CD4-positive, alpha-beta T cell treated with Interleukin-17A for 1 hour (primary cell): ENCODE results near the gene FNDC3B.

ENCODE experiments used
- DNase-seq: peaks from one replicate; pipeline ENCODE4 v3.0.0-alpha.2; 2020

FNDC3B gene

DNA sequence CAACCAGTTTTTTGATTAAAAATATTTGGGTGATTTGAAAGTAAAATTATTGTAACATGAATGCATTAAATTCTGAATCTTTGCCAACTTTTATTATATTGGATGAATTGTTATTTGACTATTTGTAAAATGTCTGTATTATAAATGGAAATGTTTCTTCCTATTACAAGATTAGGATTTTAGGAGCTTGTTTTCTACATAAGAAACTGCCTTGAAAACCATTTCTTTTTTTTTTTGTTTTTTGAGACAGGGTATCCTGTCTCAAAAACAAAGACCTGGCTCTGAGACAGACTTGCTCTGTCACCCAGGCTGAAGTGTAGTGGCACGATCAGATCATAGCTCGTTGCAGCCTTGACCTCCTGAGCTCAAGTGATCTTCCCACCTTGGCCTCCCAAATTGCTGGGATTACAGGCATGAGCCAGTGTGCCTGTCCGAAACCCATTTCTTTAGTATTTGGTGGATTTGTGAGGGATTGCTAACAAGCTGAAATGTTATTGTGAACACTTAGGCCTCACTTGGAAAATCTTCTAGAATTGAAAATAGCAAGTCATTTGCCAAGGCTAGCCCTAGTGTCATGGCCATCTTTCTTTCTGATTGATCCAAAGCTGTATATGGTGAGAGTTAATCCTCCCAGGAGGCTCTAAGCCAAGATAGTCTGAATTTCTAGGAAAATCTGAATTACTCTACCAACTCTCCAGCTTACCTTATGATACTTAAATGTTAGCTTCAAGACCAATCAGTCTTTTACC, 100.3 kb downstream of the FNDC3B start:
- DNase-seq = no peak

DNA sequence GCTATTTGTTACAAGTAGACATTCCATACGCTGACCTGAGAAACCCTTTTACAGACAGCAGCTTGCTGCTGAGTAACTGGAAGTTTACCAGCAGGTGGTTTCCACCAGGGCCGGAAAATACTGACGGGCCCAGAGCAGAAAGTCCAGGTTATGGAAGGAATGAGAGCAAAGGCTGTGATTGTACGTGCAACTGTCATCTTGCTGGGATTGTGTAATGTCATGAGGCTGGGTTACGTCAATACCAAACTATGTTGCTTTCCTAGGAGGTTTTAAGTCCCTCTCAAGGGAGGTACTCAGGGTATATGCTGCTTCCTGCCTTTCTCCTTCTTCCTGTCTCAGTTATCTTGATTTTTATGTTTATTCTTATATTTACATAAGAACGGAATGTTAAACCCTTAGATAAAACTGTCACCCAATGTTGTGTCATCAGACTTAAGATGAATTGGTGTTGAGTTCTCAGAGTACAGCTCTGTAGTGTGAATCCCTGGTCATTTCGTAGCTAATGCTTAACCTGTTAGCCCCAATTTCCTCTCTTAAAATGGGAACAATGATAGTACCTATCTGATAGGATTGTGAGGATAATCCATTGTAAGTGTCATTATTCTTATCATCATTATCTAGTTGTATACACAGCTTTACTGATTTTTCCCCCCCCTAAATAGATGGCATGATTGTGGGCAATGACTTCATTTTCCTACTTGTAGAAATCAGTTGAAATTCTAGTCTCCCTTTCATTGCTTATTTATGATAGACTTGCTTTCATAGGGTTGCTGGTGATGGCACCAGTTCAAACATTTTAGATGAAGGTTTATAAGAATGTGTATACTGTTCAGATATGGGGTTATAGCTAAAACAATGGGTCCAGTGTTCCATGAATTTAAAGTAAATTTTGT, 101.4 kb downstream of the FNDC3B start:
- DNase-seq = no peak

DNA sequence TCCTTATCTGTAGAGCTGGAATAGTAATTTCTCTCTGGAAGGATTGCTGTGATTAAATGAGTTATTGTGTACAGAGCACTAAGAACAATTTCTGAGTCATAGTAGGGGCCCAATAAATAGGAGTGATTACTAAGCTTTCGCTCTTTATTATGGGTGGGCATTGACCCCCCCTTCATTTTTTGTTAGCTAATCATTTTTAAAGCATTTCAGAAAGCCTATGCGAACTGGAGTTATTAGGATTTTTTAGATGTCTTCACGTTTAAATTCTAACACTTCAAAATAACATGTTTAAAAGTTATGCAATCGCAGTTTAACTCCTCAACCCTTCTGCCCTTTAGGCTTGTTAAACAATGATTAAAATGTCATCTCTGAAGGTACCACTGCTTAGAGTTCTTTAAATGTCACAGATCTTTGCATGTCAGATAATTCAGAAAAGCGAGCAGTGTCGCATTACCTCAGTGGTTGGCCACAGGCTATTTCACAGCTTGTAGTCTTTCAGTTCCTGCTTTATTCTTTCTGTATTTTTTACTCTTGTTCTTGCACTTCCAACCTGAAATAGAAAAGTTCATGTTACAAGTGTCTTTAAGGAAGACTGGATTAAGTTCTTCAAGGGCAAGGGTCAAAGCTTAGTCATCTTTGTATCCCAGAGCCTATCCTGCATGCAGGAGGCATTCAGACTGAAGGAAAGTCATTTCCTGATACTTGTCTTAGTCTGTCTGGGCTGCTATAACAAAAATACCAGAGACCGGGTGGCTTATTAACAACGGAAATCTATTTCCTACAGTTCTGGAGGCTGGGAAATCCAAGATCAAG, 102.9 kb downstream of the FNDC3B start:
- DNase-seq = no peak

DNA sequence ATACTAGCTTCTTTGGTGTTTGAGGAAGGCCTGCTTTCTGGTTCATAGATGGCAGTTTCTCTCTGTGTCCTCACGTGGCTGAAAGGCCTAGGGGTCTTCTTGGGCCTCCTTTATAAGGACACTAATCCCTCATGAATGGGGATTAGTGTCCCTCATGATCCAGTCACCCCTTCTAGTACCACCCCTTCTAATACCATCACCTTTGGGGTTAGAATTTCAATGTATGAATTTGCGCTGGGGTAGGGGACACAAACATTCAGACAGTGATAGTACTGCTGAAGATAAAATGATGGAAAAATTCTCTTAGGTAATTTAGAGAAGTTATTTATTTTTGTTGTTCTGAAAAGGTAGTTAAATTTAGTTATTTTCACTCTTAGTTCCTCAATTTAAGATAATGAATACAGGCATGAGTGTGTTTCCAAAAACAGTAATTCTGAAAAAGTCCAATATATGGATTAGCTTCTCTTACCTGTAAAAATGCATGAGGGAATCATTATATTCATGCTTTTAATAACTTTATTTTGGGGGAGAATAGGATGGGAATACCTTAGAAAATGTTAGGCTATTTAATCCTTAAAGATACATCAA, 103.6 kb downstream of the FNDC3B start:
- no peak for DNase-seq

DNA sequence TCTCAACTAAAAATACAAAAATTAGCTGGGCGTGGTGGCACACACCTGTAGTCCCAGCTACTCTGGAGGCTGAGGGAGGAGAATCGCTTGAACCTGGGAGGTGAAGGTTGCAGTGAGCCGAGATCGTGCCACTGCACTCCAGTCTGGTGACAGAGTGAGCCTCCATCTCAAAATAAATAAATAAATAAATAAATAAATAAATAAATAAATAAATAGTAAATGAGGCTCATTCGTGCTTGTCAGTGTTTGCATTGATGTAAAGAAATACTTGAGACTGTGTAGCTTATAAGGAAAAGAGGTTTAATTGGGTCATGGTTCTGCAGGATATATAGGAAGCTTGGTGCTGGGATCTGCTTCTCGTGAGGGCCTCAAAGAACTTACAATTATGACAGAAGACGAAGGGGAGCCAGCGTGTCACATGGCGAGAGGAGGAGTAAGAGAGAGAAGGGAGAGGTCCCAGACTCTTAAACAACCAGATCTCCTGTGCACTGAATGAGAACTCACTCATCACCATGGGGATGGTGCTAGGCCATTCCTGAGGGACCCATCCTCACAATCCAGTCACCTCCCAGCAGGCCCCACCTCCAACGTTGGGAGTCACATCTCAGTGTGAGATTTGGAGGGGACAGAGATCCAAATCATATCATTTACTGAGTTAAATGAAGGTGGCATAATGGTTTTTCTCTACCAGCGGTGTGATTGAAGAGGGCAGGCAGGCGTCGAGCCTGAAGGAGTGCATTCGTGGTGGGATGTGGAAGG, 104.5 kb downstream of the FNDC3B start:
- DNase-seq = no peak

DNA sequence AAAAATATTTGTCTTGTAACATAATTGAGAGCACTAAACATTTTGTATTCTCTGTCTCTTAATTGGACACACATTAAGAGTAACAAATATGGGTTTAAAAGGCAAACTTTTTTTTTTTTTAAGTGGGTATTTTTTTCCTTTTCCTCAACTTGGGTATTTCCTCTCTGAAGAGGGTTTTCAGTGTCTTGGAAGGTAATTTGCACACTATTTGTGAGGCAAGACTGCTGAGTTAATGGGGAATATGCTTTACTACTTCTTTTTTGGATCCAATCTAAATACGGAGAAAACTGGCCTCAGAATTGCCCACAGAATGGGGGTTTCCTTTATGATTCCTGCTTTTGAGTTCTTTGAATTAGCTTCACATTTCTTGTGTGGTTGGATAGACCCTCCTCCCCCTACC, 105.2 kb downstream of the FNDC3B start:
- no peak for DNase-seq

DNA sequence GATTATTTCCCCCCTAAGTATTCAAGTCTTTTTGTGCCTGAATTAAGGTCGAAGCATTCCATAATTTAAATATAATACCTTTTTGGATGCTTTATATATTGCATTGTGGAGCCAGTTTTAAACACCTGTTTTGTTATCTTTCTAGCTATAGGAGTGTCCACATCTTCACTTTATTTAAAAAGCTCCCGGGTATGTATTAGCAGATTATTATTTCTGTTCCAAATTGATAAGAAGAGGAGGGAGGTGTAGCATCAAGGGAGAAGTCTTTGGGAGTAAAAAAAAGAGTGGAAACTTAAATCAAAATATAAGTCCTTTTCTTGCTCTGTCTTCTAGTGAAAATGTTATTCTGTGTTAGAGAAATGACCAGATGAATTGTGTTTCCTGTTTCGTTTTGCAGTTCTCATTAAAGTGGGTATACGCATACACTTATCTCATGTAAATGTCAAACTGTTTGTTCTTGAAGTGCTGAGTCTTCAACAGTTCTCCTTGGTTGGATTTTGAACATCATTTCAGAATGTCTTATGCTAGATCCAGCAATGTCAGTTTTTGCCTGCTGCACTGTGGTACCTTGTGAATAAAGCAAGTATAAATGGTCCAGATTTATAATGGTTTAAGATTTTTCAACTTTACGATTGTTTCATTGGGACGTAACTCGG, 105.8 kb downstream of the FNDC3B start:
- DNase-seq = no peak

DNA sequence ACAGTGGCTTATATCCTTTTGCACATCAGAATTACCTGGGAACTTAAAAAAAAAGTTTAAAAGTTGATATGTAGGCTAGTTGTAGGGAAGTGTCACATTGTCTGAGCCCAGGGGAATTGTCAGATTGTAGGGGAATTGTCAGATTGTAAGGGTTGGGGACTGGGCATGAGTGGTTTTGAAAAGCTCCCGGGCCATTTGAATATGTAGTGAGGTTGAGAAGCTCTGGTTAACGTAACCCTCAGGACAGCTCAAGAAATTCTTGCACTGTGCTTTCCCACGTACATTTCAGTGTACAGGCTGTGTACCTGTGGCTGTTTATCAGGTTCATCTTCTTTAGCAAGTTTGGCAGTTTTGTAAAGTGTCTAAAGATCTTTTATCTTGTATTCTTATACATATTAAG, 107.0 kb downstream of the FNDC3B start:
- DNase-seq = no peak

DNA sequence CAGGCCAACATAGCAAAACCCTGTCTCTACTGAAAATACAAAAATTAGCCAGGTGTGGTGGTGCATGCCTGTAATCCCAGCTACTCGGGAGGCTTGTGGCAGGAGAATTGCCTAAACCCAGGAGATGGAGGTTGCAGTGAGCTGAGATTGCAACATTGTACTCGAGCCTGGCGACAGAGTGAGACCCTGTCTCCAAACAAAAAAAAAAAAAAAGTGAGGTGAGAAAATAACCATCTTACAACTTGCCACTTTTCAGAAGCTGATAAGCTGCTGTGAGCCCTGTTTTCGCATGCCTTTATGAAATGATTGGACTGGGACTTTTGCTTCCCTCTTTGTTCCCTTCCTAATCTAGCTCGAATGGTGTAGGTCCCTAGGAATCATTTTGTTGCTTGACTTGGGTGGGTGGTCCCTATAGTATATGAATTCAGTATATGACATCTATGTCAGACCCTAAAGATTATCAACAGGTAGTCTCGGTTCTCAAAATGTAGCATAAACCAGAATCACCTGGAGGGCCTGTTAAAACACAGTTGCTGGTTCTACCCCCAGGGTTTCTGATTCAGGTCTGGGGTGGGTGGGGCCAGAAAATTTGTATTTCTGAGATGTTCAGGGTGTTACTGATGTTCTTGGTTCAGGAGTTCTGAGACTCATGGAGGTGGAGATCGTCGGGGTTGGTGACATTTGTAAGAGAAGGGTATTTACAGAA, 107.9 kb downstream of the FNDC3B start:
- DNase-seq = no peak

DNA sequence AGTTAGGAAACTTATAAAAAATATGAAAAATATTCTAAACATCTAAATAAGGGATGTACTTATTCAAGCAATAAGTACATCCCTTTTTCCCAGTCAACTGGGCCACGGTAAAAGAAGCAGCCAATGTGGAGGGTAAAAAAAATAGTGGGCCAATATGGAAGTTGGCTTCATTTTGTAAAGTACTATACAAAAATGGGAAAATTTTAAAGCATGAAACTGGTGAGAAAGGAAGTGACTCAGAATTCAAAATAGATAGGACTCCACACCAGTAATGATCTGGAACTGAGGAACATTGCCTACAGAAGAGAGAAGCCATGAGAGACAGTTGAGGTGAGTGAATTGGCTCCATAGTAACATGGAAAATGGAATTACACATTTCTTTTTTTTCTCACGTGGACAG, 108.9 kb downstream of the FNDC3B start:
- DNase-seq = no peak

DNA sequence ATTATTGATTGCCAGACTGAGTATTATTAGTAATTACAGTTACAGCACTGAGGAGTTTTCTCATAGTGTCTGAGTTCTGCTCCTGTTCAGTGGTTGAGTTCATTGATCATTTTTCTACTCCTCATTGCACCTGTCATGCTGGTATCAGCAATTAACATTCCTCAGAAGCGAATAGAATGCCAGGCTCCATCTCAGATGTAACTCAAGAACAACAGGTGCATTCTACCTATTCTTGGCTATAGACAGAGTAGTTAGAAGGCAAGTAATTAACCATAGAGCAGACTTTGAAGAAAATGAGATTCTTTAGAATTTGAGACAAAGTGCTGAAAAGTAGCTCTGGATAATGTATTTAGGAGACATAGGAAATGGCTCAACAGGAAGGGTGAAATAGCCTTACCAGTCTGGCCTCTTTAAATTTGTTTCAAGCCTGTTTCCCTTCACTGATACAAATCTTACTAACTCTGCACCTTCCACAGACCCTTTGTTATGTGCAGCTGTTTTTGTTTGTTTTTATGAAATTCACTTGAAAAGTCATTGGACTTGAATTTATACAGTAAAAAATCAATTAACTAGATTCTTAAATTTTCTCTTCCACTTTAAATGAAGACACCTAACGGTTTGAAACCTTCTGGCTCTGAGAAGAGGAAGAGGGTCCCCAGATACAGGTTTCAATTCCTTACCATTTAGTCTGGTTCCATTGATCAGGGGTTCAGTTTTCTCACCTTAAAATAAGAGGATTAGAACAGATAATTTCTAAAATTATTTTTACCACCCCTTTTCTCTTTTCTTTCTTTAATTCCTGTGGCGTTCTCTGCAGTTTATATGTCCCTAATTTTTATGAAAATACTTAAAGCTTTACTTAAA, 109.6 kb downstream of the FNDC3B start:
- no peak for DNase-seq

DNA sequence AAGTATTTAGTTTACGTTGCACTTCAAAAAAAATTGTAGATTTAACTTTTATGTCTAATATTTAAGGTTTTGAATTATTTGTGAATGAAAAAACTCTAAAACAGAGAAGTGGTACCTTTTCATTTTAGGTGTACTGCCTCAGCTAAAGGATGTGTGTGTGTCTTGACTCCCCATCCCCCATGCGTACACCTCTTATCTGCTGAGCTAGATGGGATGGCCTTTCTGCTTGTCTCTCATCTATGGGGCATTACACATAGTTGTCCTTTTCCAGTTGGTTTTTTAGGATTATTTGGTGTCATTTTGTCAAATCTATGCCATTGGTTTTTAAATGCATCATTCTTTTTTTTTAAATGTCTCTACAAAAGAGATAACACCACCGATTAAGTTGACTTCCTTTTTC, 110.9 kb downstream of the FNDC3B start:
- DNase-seq = no peak

DNA sequence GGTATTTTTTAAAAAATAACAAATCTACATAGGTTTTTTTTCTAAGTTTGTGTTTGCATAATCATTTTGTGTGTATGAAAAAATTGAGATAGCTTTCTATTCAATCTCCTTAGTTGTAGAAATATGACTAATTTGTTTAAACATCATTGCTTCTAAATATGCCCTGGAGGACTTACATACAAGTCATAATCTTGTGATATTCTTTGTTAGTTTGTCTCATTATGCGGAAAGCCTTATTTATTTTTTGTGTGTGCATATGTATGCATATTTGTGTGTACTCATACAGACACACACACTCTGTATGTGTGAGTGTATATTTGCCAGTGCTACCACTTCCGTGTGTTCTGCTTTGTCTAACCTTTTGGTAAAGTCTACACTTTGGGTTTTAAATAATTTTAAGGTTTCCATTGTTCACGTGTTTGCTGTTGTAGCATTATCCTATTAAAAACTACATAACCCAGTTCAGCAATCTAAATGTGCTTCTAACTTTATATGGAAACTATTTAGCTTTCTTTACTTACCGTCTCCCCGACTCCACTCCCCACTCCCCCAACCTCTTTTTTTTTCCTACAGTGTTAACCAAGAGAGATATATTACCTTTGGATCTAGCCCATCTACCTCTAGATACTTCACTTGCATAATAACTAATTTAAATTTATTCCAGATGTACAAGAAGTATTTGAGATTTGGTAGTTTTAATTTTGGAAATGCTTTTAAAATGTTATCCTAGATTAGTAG, 111.7 kb downstream of the FNDC3B start:
- no peak for DNase-seq

DNA sequence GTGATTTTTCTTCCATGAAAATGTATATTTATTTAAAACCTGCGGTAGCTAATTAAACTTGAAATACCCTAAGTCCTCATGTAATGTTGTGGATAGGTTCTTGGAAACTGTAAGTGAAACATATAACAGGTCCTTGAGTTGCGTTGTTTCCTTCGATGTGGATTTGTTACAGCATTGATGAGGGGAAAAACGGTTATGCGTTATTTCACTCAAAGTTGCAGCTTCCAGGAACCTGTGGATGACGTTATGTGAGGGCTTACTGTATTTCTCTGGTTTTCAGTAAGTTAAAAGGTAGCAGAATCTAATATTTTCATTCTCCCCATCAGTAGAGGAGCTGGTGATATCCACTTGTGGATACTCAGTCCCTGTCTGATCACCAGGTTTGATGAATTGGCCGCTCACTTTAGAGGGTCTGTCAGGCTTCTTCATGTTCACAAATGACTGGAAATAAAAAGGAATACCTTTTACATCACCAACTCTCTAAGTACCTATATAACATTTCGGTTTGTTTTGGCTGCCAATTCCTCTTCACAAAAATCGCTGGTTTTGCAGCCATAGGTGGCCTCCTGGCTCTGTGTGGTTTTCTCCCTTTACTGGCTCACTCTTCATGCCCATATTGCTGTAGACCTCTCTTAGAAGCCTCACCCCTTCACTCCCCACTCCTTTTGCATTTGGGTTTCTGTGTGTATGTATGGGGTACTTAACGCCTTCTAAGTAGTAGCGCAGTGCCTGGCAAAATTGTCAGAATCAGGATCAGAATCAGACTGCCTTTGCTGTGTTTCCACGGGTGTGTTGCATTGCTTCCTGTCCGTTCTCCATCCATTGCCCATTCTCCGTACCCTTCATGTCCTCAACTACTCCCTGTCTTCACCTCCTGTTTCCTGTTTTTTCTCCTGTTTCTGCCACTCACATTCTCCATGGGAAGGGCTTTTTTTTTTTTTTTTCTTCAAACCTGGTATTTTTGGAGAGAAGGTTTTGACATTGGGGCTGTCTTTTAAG, 112.6 kb downstream of the FNDC3B start:
- DNase-seq = no peak

DNA sequence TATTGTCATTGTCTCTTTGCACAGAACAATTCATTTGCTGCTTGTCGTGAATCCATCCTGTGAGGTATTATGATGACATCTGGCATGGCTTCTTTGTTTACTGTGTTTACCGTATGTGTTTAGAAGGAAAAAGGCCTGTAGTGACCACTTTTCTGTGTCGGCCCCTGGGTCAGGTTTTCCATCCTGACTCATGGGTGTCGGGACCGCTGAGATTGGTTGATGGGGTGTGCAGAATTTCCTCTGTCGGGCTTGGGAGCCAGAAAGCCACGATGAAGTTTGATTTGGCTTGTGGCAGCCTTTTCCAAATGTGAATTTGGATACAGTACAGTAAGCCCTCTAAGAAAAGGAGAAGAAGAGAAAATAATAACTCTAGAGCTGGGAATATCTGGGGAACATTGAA, 113.5 kb downstream of the FNDC3B start:
- no peak for DNase-seq

DNA sequence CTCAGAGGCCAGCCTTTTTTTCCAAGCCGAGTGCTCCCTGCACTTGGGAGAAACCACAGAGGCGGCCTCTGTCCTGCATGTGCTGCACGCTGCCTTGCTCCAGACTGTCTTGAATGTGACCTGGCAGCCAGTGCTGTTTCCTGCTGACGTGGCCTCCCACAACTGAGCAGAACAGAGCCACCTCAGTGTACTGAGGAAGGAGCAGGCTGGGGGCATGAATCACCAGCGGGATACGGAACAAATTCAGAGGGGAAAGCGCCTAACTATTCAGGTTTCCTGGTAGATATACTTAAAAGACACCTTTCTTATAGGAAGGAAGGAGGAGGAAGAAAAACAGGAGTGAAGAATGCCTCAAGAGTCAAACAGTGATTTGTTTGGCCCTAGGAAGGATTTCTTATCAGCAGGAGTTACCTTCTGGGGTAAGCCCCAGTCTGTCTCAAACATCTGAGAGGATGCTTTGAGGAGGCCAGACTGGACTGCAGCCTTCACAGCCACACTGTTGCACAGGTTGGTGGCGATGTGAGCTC, 114.0 kb downstream of the FNDC3B start:
- DNase-seq = peak; percentile 30

DNA sequence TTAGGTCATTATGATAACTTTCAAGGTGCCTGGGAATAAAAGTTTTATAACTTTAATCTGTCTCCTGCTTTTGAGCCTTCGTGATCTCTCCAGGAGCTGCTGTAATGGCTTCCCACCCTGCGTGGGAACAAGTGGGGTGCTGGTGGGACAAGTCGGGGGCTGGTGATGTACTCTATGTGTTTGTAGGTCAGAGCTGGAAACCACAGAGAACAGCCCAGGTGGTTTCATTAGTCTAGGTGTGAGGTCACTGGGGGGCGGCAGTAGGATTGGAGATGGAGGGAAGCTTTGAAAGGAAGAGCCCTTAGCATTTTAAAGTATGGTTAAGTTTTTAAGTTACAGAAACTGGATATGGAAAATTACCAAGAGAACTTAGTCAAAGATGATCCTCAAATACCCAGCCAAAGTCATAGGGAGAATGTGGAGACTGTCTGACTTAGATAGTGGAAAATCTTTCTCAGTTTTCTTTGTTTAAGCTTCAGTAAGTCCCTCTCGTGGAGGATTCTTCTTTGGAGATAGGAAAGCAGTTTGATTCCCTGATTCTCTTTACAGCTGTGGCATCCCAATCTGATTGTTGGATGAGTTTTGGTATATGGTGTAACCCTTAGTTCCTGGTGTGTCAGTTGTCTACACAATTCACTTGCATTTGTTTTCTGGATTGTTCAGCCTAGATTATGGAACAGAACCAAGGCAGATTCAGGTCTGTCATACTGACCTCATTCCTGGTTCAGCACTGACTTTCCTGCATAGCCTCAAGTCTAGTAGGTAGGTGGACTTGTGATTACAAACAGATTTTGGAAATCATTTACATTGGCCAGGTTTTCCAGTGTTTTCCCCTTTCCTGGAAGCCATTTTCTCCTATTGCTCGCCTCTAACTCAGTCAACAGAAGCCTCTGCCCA, 115.6 kb downstream of the FNDC3B start:
- no peak for DNase-seq
